ENCODE data around the gene PRIM2. TPM values are rescaled to one million over a fixed set of nuclear protein-coding genes. Genes with fewer than 3 reads are reported as not detected.
"Not testable (repeated sequence)": the region's sequence is repeated elsewhere in the genome, so short reads cannot be mapped to it uniquely, and the experiment has no call there.

Gene PRIM2
- total and polyA plus RNA-seq, 9 of the 15 experiments (the other 6 are each of a cell fraction or from before 2014, with no cell fraction given): 19.8 to 57.5 (median 33.4) TPM

- H3K4me1 ChIP-seq (replicated peaks in 1 of 2; ENCODE audit: control insufficient read depth in 2 of 2, insufficient read depth in 2 of 2, low read length in 2 of 2); intact Hi-C loops (cut with micrococcal nuclease); H3K4me3 ChIP-seq; H3K4me2 ChIP-seq (ENCODE audit: insufficient read depth, low read length); H4K20me1 ChIP-seq (replicated peaks; ENCODE audit: control insufficient read depth, insufficient read depth, low read length); H3K27me3 ChIP-seq (ENCODE audit: control insufficient read depth in 2 of 2, insufficient read depth in 2 of 2, low read length in 2 of 2); BruUV-seq (replicated peaks); H3K27ac ChIP-seq (ENCODE audit: extremely low read depth, low read depth, low read length); CTCF ChIA-PET (ENCODE audit: low intra/inter-chr PET ratio); H3K9me1 ChIP-seq (ENCODE audit: control insufficient read depth, insufficient read depth, low read length); POLR2A ChIA-PET; in situ Hi-C loops (cut with MboI); H2AFZ ChIP-seq (ENCODE audit: low read depth, low read length); H3K79me2 ChIP-seq (ENCODE audit: control insufficient read depth, insufficient read depth, low read length); H3K9me3 ChIP-seq (replicated peaks; ENCODE audit: control insufficient read depth, insufficient read depth, low read depth, low read length); H3K36me3 ChIP-seq (ENCODE audit: control insufficient read depth, insufficient read depth, low read length); FAIRE-seq; H3K9ac ChIP-seq (ENCODE audit: insufficient read depth in 1 of 2, low read depth in 2 of 2, low read length in 2 of 2): not testable (repeated sequence)
- peak in 1 of 4 experiments; percentile 8 for DNase-seq (ENCODE audit: extremely low read depth in 1 of 4, low spot score in 3 of 4)
- 0 out of 6 replicates have a peak, but pooled peaks of 1 of the 3 experiments have one; percentile 3 for TF ChIP-seq CTCF (IDR thresholded peaks at IDR 0.05 in 2 of 3, conservative IDR thresholded peaks at IDR 0.05 in 1 of 3; ENCODE audit: insufficient read depth in 2 of 3, low read depth in 1 of 3, low read length in 3 of 3)
- peak; percentile 80 for ATAC-seq
- 6% methylated on average over 6 of the region's 6 CpGs for WGBS (ENCODE audit: insufficient coverage, low coverage, missing lambda C conversion rate)
Measured at GRCh38 chr6:57671937-57672627, 354.7 kb downstream of the PRIM2 start.

- H3K4me3 ChIP-seq; H3K27me3 ChIP-seq (ENCODE audit: control insufficient read depth in 2 of 2, insufficient read depth in 2 of 2, low read length in 2 of 2); H3K9me3 ChIP-seq (replicated peaks; ENCODE audit: control insufficient read depth, insufficient read depth, low read depth, low read length); in situ Hi-C loops (cut with MboI); BruUV-seq (replicated peaks); H3K79me2 ChIP-seq (ENCODE audit: control insufficient read depth, insufficient read depth, low read length); H3K9me1 ChIP-seq (ENCODE audit: control insufficient read depth, insufficient read depth, low read length); H3K4me2 ChIP-seq (ENCODE audit: insufficient read depth, low read length); H3K9ac ChIP-seq (ENCODE audit: insufficient read depth in 1 of 2, low read depth in 2 of 2, low read length in 2 of 2); POLR2A ChIA-PET; H3K4me1 ChIP-seq (replicated peaks in 1 of 2; ENCODE audit: control insufficient read depth in 2 of 2, insufficient read depth in 2 of 2, low read length in 2 of 2); H4K20me1 ChIP-seq (replicated peaks; ENCODE audit: control insufficient read depth, insufficient read depth, low read length); H2AFZ ChIP-seq (ENCODE audit: low read depth, low read length); intact Hi-C loops (cut with micrococcal nuclease); H3K36me3 ChIP-seq (ENCODE audit: control insufficient read depth, insufficient read depth, low read length); FAIRE-seq; H3K27ac ChIP-seq (ENCODE audit: extremely low read depth, low read depth, low read length): not testable (repeated sequence)
- TF ChIP-seq RAD21 (CRISPR knock-in tag; conservative IDR thresholded peaks at IDR 0.05 in 1 of 2, IDR thresholded peaks at IDR 0.05 in 1 of 2): peak in 1 of 2 experiments; percentile 51; a peak in 2 of 4 replicates
- TF ChIP-seq CTCF (IDR thresholded peaks at IDR 0.05 in 2 of 3, conservative IDR thresholded peaks at IDR 0.05 in 1 of 3; ENCODE audit: insufficient read depth in 2 of 3, low read depth in 1 of 3, low read length in 3 of 3): peak in 2 of 3 experiments; percentile 14 to 32; a peak in 3 of 6 replicates
- WGBS (ENCODE audit: insufficient coverage, low coverage, missing lambda C conversion rate): 0% methylated on average over 1 of the region's 1 CpG
- ATAC-seq (peak; percentile 81), DNase-seq (ENCODE audit: extremely low read depth in 1 of 4, low spot score in 3 of 4) (peak in 1 of 4 experiments; percentile 20)
- CTCF ChIA-PET (ENCODE audit: low intra/inter-chr PET ratio): interaction anchor here (0.5 kb wide), 1 partner anchor 684 kb away, joined by 3 read pairs; no protein-coding TSS in a partner anchor
Measured at GRCh38 chr6:57673281-57673680, 355.9 kb downstream of the PRIM2 start.
